H1 (cell line): ENCODE measurements around the gene TMEM120A. TPM values are rescaled to one million over a fixed set of nuclear protein-coding genes. Genes with fewer than 3 reads are reported as not detected.

Source experiments
- CTCF ChIA-PET: fragments of 300-600 bp; sonication (Branson Sonifier 250); formaldehyde crosslinking; loops from one replicate; lab custom pipeline; 2021; ENCODE audit not compliant: partially characterized antibody; lab: Charles Lee
- POLR2A ChIA-PET: fragments of 300-600 bp; sonication (Branson Sonifier 250); formaldehyde crosslinking; loops from one replicate; lab custom pipeline; 2021; ENCODE audit warnings: inconsistent platforms; ENCODE audit not compliant: partially characterized antibody; lab: Charles Lee
- DNase-seq, 2 experiments: peaks; one replicate each; pipeline versions ENCODE4 v3.0.0 to v3.0.0-alpha.2; 2010 to 2022; ENCODE audit warnings: low spot score in 2 of 2, low read depth in 1 of 2, mixed read lengths in 1 of 2
- FAIRE-seq: peaks from 2 replicates; lab custom pipeline; 2011; peaks lifted over from hg19 to GRCh38; lab: Jason Lieb, UNC
- H2AFZ ChIP-seq: 2 replicates; pipeline ENCODE4 v1.8.1; 2012; ENCODE audit warnings: low read length, inconsistent platforms
- H2AK5ac ChIP-seq: 2 replicates; pipeline ENCODE4 v1.6.1; 2013; ENCODE audit warnings: low read depth, low read length
- H2BK120ac ChIP-seq: replicated peaks from 2 replicates; pipeline ENCODE3; 2013; ENCODE audit warnings: low read depth, low read length, inconsistent platforms
- H2BK12ac ChIP-seq: 2 replicates; pipeline ENCODE4 v1.6.1; 2013; ENCODE audit warnings: low read depth, low read length
- H2BK15ac ChIP-seq: 2 replicates; pipeline ENCODE4 v1.6.1; 2013; ENCODE audit warnings: low read length
- H2BK20ac ChIP-seq: 2 replicates; pipeline ENCODE4 v1.6.1; 2013; ENCODE audit warnings: low read length
- H2BK5ac ChIP-seq: 2 replicates; pipeline ENCODE4 v1.6.1; 2013; ENCODE audit warnings: low read depth, low read length
- H3K14ac ChIP-seq: 2 replicates; pipeline ENCODE4 v1.6.1; 2013; ENCODE audit warnings: inconsistent platforms; ENCODE audit not compliant: insufficient read length
- H3K18ac ChIP-seq: 2 replicates; pipeline ENCODE4 v1.6.1; 2013; ENCODE audit warnings: low read length; ENCODE audit errors: extremely low read depth
- H3K23ac ChIP-seq: 2 replicates; pipeline ENCODE4 v1.6.1; 2013; ENCODE audit warnings: inconsistent platforms; ENCODE audit not compliant: insufficient read length
- H3K23me2 ChIP-seq: 2 replicates; pipeline ENCODE4 v1.6.1; 2013; ENCODE audit warnings: low read depth, low read length
- H3K27ac ChIP-seq: 2 replicates; pipeline ENCODE4 v1.6.1; 2011; ENCODE audit warnings: low read depth, low read length, inconsistent platforms
- H3K27me3 ChIP-seq, 4 experiments: replicated peaks in 1 of 4; 1 replicate in 1 of 4; 2 replicates in 3 of 4; pipeline versions ENCODE4 v1.6.1 to v1.8.1; 2011 to 2013; ENCODE audit warnings: low read length in 3 of 4, mild to moderate bottlenecking in 3 of 4, inconsistent platforms in 2 of 4, mixed read lengths in 2 of 4, moderate library complexity in 1 of 4; ENCODE audit not compliant: control insufficient read depth in 3 of 4, insufficient read depth in 3 of 4; ENCODE audit errors: extremely low read depth in 1 of 4
- H3K36me3 ChIP-seq, 4 experiments: 2 replicates each; pipeline versions ENCODE4 v1.6.1 to v1.8.1; 2011 to 2013; ENCODE audit warnings: mild to moderate bottlenecking in 4 of 4, low read length in 3 of 4, moderate library complexity in 2 of 4, control low read depth in 1 of 4, inconsistent platforms in 1 of 4; ENCODE audit not compliant: insufficient read depth in 4 of 4, control insufficient read depth in 2 of 4
- H3K4ac ChIP-seq: replicated peaks from 2 replicates; pipeline ENCODE3; 2013; ENCODE audit warnings: low read length, low read depth, mixed read lengths, inconsistent platforms; ENCODE audit not compliant: insufficient read length
- H3K4me1 ChIP-seq, 4 experiments: replicated peaks in 1 of 4; 1 replicate in 1 of 4; 2 replicates in 3 of 4; pipeline versions ENCODE4 v1.6.1 to v1.8.1; 2011 to 2013; ENCODE audit warnings: low read length in 3 of 4, inconsistent platforms in 2 of 4, mixed read lengths in 1 of 4; ENCODE audit not compliant: insufficient read depth in 4 of 4, control insufficient read depth in 3 of 4
- H3K4me2 ChIP-seq, 2 experiments: 2 replicates each; pipeline versions ENCODE4 v1.6.1 to v1.8.1; 2011 to 2013; ENCODE audit warnings: low read depth in 2 of 2, low read length in 2 of 2, control low read depth in 1 of 2, inconsistent platforms in 1 of 2, mild to moderate bottlenecking in 1 of 2; ENCODE audit not compliant: insufficient read depth in 1 of 2
- H3K4me3 ChIP-seq, 4 experiments: fragments of 200-600, 300-600 bp in 1 of 4; sonication (generic), shearing (Covaris generic), sonication (Bioruptor Twin) in 1 of 4; 2 replicates each; pipeline versions ENCODE4 v1.5.1 to v1.8.1; 2011 to 2016; ENCODE audit warnings: low read length in 4 of 4, low read depth in 3 of 4, control low read depth in 2 of 4, inconsistent platforms in 2 of 4, mild to moderate bottlenecking in 2 of 4, mixed read lengths in 1 of 4, moderate library complexity in 1 of 4; ENCODE audit not compliant: insufficient read depth in 2 of 4; ENCODE audit errors: extremely low read depth in 1 of 4
- H3K56ac ChIP-seq: replicated peaks from 2 replicates; pipeline ENCODE3; 2013; ENCODE audit warnings: low read depth, mild to moderate bottlenecking, mixed read lengths, low read length, inconsistent platforms; ENCODE audit not compliant: insufficient read length
- H3K79me1 ChIP-seq: 2 replicates; pipeline ENCODE4 v1.6.1; 2013; ENCODE audit warnings: low read depth, low read length, control low read depth
- H3K79me2 ChIP-seq, 2 experiments: 2 replicates each; pipeline versions ENCODE4 v1.6.1 to v1.8.1; 2012 to 2013; ENCODE audit warnings: low read length in 2 of 2, mild to moderate bottlenecking in 2 of 2, inconsistent platforms in 1 of 2; ENCODE audit not compliant: insufficient read depth in 2 of 2, control insufficient read depth in 1 of 2
- H3K9ac ChIP-seq, 4 experiments: replicated peaks in 1 of 4; 1 replicate in 1 of 4; 2 replicates in 3 of 4; pipeline versions ENCODE4 v1.6.1 to v1.8.1; 2011 to 2013; ENCODE audit warnings: low read depth in 3 of 4, low read length in 3 of 4, control low read depth in 2 of 4, mild to moderate bottlenecking in 2 of 4, moderate library complexity in 2 of 4, inconsistent platforms in 1 of 4; ENCODE audit errors: extremely low read depth in 1 of 4
- H3K9me3 ChIP-seq, 2 experiments: 2 replicates each; pipeline versions ENCODE4 v1.6.1 to v1.8.1; 2012 to 2013; ENCODE audit warnings: mild to moderate bottlenecking in 2 of 2, moderate library complexity in 2 of 2, control low read depth in 1 of 2, inconsistent platforms in 1 of 2, low read depth in 1 of 2, low read length in 1 of 2, mixed read lengths in 1 of 2; ENCODE audit not compliant: insufficient read depth in 2 of 2
- H4K20me1 ChIP-seq, 2 experiments: replicated peaks in 1 of 2; 2 replicates each; pipeline versions ENCODE3 to v1.8.1; 2011 to 2013; ENCODE audit warnings: inconsistent platforms in 2 of 2, low read length in 2 of 2, mild to moderate bottlenecking in 1 of 2; ENCODE audit not compliant: insufficient read depth in 2 of 2, control insufficient read depth in 1 of 2
- H4K5ac ChIP-seq: 2 replicates; pipeline ENCODE4 v1.6.1; 2013; ENCODE audit warnings: low read length, low read depth, mixed read lengths, inconsistent platforms; ENCODE audit not compliant: insufficient read length
- H4K8ac ChIP-seq: 2 replicates; pipeline ENCODE4 v1.8.0; 2013; ENCODE audit warnings: mild to moderate bottlenecking, moderate library complexity, low read length, inconsistent platforms; ENCODE audit not compliant: insufficient read depth; ENCODE audit errors: extremely low read depth
- H4K91ac ChIP-seq: replicated peaks from 2 replicates; pipeline ENCODE3; 2013; ENCODE audit warnings: low read length, mixed read lengths, inconsistent platforms; ENCODE audit not compliant: insufficient read length
- BCL11A ChIP-seq, 2 experiments: IDR thresholded peaks; one replicate each; pipeline ENCODE4 v1.6.1; 2011; ENCODE audit warnings: low read depth in 2 of 2, low read length in 2 of 2, mild to moderate bottlenecking in 2 of 2
- CHD1 ChIP-seq: IDR thresholded peaks from 2 replicates; pipeline ENCODE4 v1.6.1; 2012; ENCODE audit warnings: low read depth, low read length, improper control_type of control experiment
- MAX ChIP-seq: IDR thresholded peaks from 2 replicates; pipeline ENCODE4 v1.6.1; 2012; ENCODE audit warnings: inconsistent platforms
- POLR2AphosphoS5 ChIP-seq: IDR thresholded peaks from 2 replicates; pipeline ENCODE4 v1.6.1; 2011; ENCODE audit warnings: low read depth, low read length
- RBBP5 ChIP-seq: IDR thresholded peaks from 2 replicates; pipeline ENCODE4 v1.7.1; 2012; ENCODE audit warnings: low read depth, mild to moderate bottlenecking, inconsistent platforms, low read length, moderate library complexity, borderline replicate concordance
- SP2 ChIP-seq: IDR thresholded peaks from 2 replicates; pipeline ENCODE4 v1.6.1; 2012; ENCODE audit warnings: mild to moderate bottlenecking, low read length, inconsistent platforms
- YY1 ChIP-seq: IDR thresholded peaks from 2 replicates; pipeline ENCODE4 v1.6.1; 2011; ENCODE audit warnings: low read depth, mild to moderate bottlenecking, low read length
- WGBS, 2 experiments: shearing (Covaris generic) in 1 of 2; methylation state at CpG; one replicate each; pipeline versions ENCODE4 v1.1.6 to v1.1.7; 2013 to 2015; ENCODE audit warnings: low lambda C conversion rate in 2 of 2, mixed read lengths in 2 of 2, inconsistent platforms in 1 of 2, low coverage in 1 of 2, missing lambda C conversion rate in 1 of 2; ENCODE audit not compliant: insufficient replicate concordance in 2 of 2, insufficient coverage in 1 of 2, insufficient read length in 1 of 2; ENCODE audit errors: extremely low coverage in 1 of 2, missing lambda C conversion rate in 1 of 2; 5-methylcytosine and 5-hydroxymethylcytosine counted together
- polyA plus RNA-seq, 7 experiments: library from polyadenylated mRNA; depleted of rRNA in 3 of 7; stranded (reverse) in 5 of 7; unstranded in 2 of 7; fragments of >200 nt in 5 of 7; fragments of 200-250 nt in 2 of 7; gene quantifications; 1 replicate in 5 of 7; 2 replicates in 1 of 7; 4 replicates in 1 of 7; pipeline versions ENCODE4 v1.2.1 to v1.2.3, GENCODE V29; 2011 to 2013; ENCODE audit warnings: missing spikeins in 2 of 7, mixed read lengths in 2 of 7
- total RNA-seq: library from RNA; stranded (reverse); fragmentation: NEBNext Ultra II Directional; extraction: Animal tissue kit (Norgen Biotek cat#: 25700); gene quantifications from 2 replicates; pipeline ENCODE4 v1.2.1, GENCODE V29; 2021

TMEM120A gene
- total and polyA plus RNA-seq, 2 of the 8 experiments (the other 6 are each of a cell fraction or from before 2014, with no cell fraction given): 15.6 to 49.9 TPM

GRCh38 chr7:75984130-75985008 lies 10.0 kb downstream of the TMEM120A start:
- no peak overlapping the region for H3K4me3 ChIP-seq
- H3K18ac ChIP-seq: no peak overlapping the region; the same call in 1 of the 2 replicates
- peaks cover 0 to 7% (median 2%) of the 10 kb centered on the region in 4 experiments; a peak in 2 of 7 replicates for H3K4me1 ChIP-seq
- H2BK120ac ChIP-seq: no peak overlapping the region
- WGBS, 2 experiments: 86% methylated on average over 34 of the region's 44 CpGs; no CpG with 5 or more reads in 1 of the 2 experiments
- H2BK15ac ChIP-seq: no peak overlapping the region
- H2BK20ac ChIP-seq: no peak overlapping the region
- H3K9me3 ChIP-seq: no peaks in the 10 kb centered on the region
- H3K14ac ChIP-seq: no peak overlapping the region
- no peaks in the 10 kb centered on the region for H3K27me3 ChIP-seq
- H4K8ac ChIP-seq: peak overlapping the region; percentile 79; the same call in 1 of the 2 replicates
- H4K5ac ChIP-seq: no peak overlapping the region
- H4K20me1 ChIP-seq: peaks cover 0 to 7% of the 10 kb centered on the region in 2 experiments
- no peak for TF ChIP-seq SP2
- no peak for TF ChIP-seq MAX
- TF ChIP-seq POLR2AphosphoS5: no peak; the same call in 1 of the 2 replicates
- no peak for TF ChIP-seq CHD1
- no peak for TF ChIP-seq YY1
- no peak for TF ChIP-seq RBBP5
- TF ChIP-seq BCL11A (IDR thresholded peaks at IDR 0.05; ENCODE audit: low read depth in 2 of 2, low read length in 2 of 2): no peak
- POLR2A ChIA-PET: interaction anchor here (0.9 to 1.1 kb wide), 5 partner anchors 9 to 69 kb away, joined by 3 to 6 read pairs (median 3); no protein-coding TSS in a partner anchor
- peaks cover 9 to 66% (median 38%) of the 10 kb centered on the region in 4 experiments for H3K36me3 ChIP-seq
- H3K4me2 ChIP-seq: no peak overlapping the region
- no peak overlapping the region for H2AK5ac ChIP-seq
- H3K9ac ChIP-seq: no peak overlapping the region
- H2AFZ ChIP-seq: no peak overlapping the region
- CTCF ChIA-PET: interaction anchor here (1.0 to 1.3 kb wide), 4 partner anchors 12 to 36 kb away, joined by 4 to 5 read pairs (median 4); no protein-coding TSS in a partner anchor
- FAIRE-seq: no peak
- DNase-seq: no peak
- H3K79me1 ChIP-seq: 0 out of 2 replicates have a peak, but pooled peaks cover 1% of the 10 kb centered on the region
- H3K23me2 ChIP-seq: no peaks in the 10 kb centered on the region
- no peak overlapping the region for H2BK5ac ChIP-seq
- H3K4ac ChIP-seq: no peak overlapping the region
- no peaks in the 10 kb centered on the region for H3K79me2 ChIP-seq
- H3K23ac ChIP-seq: no peak overlapping the region
- no peak overlapping the region for H3K56ac ChIP-seq
- H2BK12ac ChIP-seq: no peak overlapping the region
- no peak overlapping the region for H4K91ac ChIP-seq
- H3K27ac ChIP-seq: no peak overlapping the region
